SH-SY5Y (cell line): Measurements from ENCODE around the gene NAT9.

Source experiments
- GATA2 ChIP-seq: IDR thresholded peaks from 2 replicates; pipeline ENCODE4 v1.6.1; 2011; ENCODE audit warnings: mild to moderate bottlenecking, low read depth, low read length
- GATA3 ChIP-seq: IDR thresholded peaks from 2 replicates; pipeline ENCODE4 v1.6.1; 2011; ENCODE audit warnings: low read depth, mild to moderate bottlenecking, low read length, moderate library complexity

- TF ChIP-seq GATA3 (no peak), GATA2 (no peak)
Measured at GRCh38 chr17:74744349-74744713, 31.8 kb downstream of the NAT9 start.
